SU-DHL-6 (cell line): Measurements from ENCODE around the gene CASQ2.

Experiments used
- H2AFZ ChIP-seq: fragments of 200-600 bp; sonication (generic); 2 replicates; pipeline ENCODE4 v1.6.1; 2014; ENCODE audit warnings: low read depth, mild to moderate bottlenecking, moderate library complexity, mixed read lengths, antibody characterized with exemption, low read length; ENCODE audit not compliant: severe bottlenecking
- H3F3A ChIP-seq: fragments of 200-600 bp; shearing (Covaris generic); 2 replicates; pipeline ENCODE4 v1.6.0; 2016; ENCODE audit warnings: antibody characterized with exemption, mild to moderate bottlenecking; ENCODE audit not compliant: insufficient read depth
- H3K27ac ChIP-seq: fragments of 200-600 bp; sonication (generic); 2 replicates; pipeline ENCODE4 v1.5.1; 2016; ENCODE audit warnings: low read depth, mild to moderate bottlenecking, low read length, moderate library complexity, mixed read lengths
- H3K27me3 ChIP-seq: fragments of 200-600 bp; sonication (generic), shearing (Covaris generic); 2 replicates; pipeline ENCODE4 v1.6.0; 2014; ENCODE audit warnings: mild to moderate bottlenecking, low read length
- H3K36me3 ChIP-seq: fragments of 200-600 bp; sonication (generic); 2 replicates; pipeline ENCODE4 v1.6.1; 2014; ENCODE audit warnings: mild to moderate bottlenecking, low read length, mixed read lengths
- H3K4me2 ChIP-seq: fragments of 300-600, 200-600 bp; shearing (Covaris generic), sonication (generic); 2 replicates; pipeline ENCODE4 v1.6.0; 2014; ENCODE audit warnings: low read length, low read depth, mild to moderate bottlenecking; ENCODE audit not compliant: poor library complexity, severe bottlenecking
- H3K4me3 ChIP-seq: fragments of 200-600 bp; sonication (generic); 2 replicates; pipeline ENCODE4 v1.5.1; 2014; ENCODE audit warnings: antibody characterized with exemption, low read length, mild to moderate bottlenecking, mixed read lengths; ENCODE audit not compliant: insufficient read depth, poor library complexity, severe bottlenecking
- H3K79me2 ChIP-seq: fragments of 200-600 bp; sonication (generic); 2 replicates; pipeline ENCODE4 v1.6.1; 2014; ENCODE audit warnings: mild to moderate bottlenecking, low read length, moderate library complexity; ENCODE audit not compliant: insufficient read depth
- H3K9ac ChIP-seq: fragments of 200-600 bp; sonication (generic); 2 replicates; pipeline ENCODE4 v1.7.0; 2014; ENCODE audit warnings: mild to moderate bottlenecking, low read length
- H3K9me2 ChIP-seq: fragments of 200-600 bp; sonication (generic); replicated peaks from 2 replicates; pipeline ENCODE4 v1.6.1; 2014; ENCODE audit warnings: low read length; ENCODE audit not compliant: insufficient read depth
- H3K9me3 ChIP-seq: fragments of 200-600 bp; sonication (generic); 2 replicates; pipeline ENCODE4 v1.6.1; 2014; ENCODE audit warnings: low read length, mixed read lengths; ENCODE audit not compliant: insufficient read depth
- H4K20me1 ChIP-seq: fragments of 200-600 bp; sonication (generic); 2 replicates; pipeline ENCODE4 v1.6.1; 2014; ENCODE audit warnings: low read depth, mild to moderate bottlenecking, antibody characterized with exemption, low read length, moderate library complexity, mixed read lengths
- CTCF ChIP-seq: fragments of 200-600 bp; sonication (generic); IDR thresholded peaks from one replicate; pipeline ENCODE4 v1.5.1; 2017; ENCODE audit warnings: antibody characterized with exemption, mild to moderate bottlenecking, low read length, moderate library complexity; ENCODE audit not compliant: insufficient read depth, poor library complexity, severe bottlenecking
- EZH2phosphoT487 ChIP-seq: fragments of 200-600 bp; sonication (generic), shearing (Covaris generic); conservative IDR thresholded peaks from 2 replicates; pipeline ENCODE4 v1.6.1; 2018; ENCODE audit warnings: mild to moderate bottlenecking, antibody characterized with exemption, low read length, moderate library complexity, mixed read lengths

Gene CASQ2

GRCh38 chr1:115725600-115725999, 42.9 kb downstream of the CASQ2 start:
- Histone ChIP-seq H3K4me3 (no peak overlapping the region), H3K27me3 (no peaks in the 10 kb centered on the region), H3F3A (no peaks in the 10 kb centered on the region), H3K27ac (no peak overlapping the region), H2AFZ (no peak overlapping the region), H3K4me2 (no peak overlapping the region), H3K9me3 (no peaks in the 10 kb centered on the region), H3K9ac (no peak overlapping the region), H3K9me2 (no peaks in the 10 kb centered on the region), H3K79me2 (no peaks in the 10 kb centered on the region), H3K36me3 (no peaks in the 10 kb centered on the region), H4K20me1 (no peaks in the 10 kb centered on the region)
- TF ChIP-seq EZH2phosphoT487 (no peak), CTCF (no peak)

GRCh38 chr1:115723756-115724155, 44.8 kb downstream of the CASQ2 start:
- no peak overlapping the region for H2AFZ ChIP-seq
- no peak for TF ChIP-seq CTCF
- TF ChIP-seq EZH2phosphoT487, result no peak
- no peaks in the 10 kb centered on the region for H3K79me2 ChIP-seq
- no peaks in the 10 kb centered on the region for H3K36me3 ChIP-seq
- no peaks in the 10 kb centered on the region for H3K9me3 ChIP-seq
- no peak overlapping the region for H3K4me2 ChIP-seq
- no peak overlapping the region for H3K9ac ChIP-seq
- H3F3A ChIP-seq, result no peaks in the 10 kb centered on the region
- no peaks in the 10 kb centered on the region for H3K9me2 ChIP-seq
- no peak overlapping the region for H3K4me3 ChIP-seq
- H3K27me3 ChIP-seq, result no peaks in the 10 kb centered on the region
- no peak overlapping the region for H3K27ac ChIP-seq
- no peaks in the 10 kb centered on the region for H4K20me1 ChIP-seq

DNA sequence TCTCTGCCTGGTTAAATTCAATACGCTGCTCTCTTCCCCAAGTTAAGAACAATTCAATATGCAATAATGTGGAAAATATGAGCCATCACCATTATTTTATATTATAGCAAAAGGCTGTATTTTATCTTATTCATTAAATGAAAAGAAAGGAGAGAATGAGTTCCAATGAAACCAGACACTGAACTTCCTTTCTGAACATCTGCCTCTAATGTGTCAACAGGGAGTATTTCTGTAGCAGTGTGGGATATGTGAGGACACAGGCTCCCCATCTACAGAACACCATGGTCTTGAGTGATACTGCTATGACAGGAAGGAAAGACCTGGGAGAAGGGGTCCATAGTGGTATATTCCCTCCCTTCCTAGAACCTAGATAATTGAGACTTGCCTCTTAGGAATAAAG, 46.3 kb downstream of the CASQ2 start:
- Histone ChIP-seq H3K9me3 (no peaks in the 10 kb centered on the region), H3K27me3 (no peaks in the 10 kb centered on the region), H3K36me3 (no peaks in the 10 kb centered on the region), H3K4me2 (no peak overlapping the region), H3K27ac (no peak overlapping the region), H2AFZ (no peak overlapping the region), H3K4me3 (no peak overlapping the region), H3K79me2 (no peaks in the 10 kb centered on the region), H3K9me2 (no peaks in the 10 kb centered on the region), H3K9ac (no peak overlapping the region), H3F3A (no peaks in the 10 kb centered on the region), H4K20me1 (no peaks in the 10 kb centered on the region)
- no peak for TF ChIP-seq EZH2phosphoT487
- no peak for TF ChIP-seq CTCF

DNA sequence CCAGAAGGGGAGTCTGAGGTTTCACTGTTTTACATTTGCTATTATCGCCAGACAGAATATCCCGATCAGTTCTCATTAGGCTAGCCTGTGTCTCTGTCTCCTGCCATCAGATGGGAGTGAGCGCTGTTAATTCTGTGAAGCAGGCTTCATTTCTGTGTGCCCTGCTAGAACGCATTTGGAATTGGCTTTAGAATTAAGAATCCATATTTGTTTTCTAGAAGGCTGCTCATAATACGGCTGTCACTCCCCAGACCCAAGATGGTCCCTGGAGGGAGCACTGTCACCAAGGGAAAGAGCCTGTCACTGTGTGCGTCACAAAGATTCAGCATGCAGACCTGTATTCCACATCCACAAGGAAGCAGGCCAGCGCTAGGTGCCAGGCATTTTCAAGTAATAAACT, 49.2 kb downstream of the CASQ2 start:
- Histone ChIP-seq H3K79me2 (no peaks in the 10 kb centered on the region), H3K36me3 (no peaks in the 10 kb centered on the region), H3F3A (no peaks in the 10 kb centered on the region), H3K4me3 (no peak overlapping the region), H4K20me1 (no peaks in the 10 kb centered on the region), H3K27me3 (no peaks in the 10 kb centered on the region), H3K9ac (no peak overlapping the region), H3K27ac (no peak overlapping the region), H3K9me2 (no peaks in the 10 kb centered on the region), H3K9me3 (no peaks in the 10 kb centered on the region), H2AFZ (no peak overlapping the region), H3K4me2 (no peak overlapping the region)
- TF ChIP-seq EZH2phosphoT487, result no peak
